NCI-H1092 treated with DMSO at 0.1 percent for 48 hours (cell line): ENCODE data around the gene GALK2.

ENCODE experiments used
- DNase-seq: peaks from one replicate; lab custom pipeline; 2025; lab: John Stamatoyannopoulos, UW

Gene GALK2

DNA sequence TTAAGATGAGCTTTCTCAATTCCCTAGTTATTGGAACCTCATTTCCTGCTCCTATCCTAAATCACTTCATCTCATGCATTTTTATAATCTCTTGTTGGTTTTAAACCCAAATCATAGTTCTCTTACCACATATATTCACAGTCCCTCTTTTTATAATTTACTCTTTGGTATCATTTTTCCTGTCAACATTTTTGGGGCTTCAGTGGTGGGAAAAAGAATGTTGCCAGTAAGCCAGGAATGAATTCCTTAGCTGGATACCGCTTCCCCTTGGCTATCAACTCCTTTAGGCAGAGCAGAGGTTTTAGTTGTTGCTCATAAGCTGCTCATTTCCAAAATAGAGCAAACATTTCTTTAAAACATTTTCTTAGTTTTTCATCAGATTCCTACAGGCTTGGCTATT is 112.3 kb downstream of the GALK2 start:
- DNase-seq, result no peak

DNA sequence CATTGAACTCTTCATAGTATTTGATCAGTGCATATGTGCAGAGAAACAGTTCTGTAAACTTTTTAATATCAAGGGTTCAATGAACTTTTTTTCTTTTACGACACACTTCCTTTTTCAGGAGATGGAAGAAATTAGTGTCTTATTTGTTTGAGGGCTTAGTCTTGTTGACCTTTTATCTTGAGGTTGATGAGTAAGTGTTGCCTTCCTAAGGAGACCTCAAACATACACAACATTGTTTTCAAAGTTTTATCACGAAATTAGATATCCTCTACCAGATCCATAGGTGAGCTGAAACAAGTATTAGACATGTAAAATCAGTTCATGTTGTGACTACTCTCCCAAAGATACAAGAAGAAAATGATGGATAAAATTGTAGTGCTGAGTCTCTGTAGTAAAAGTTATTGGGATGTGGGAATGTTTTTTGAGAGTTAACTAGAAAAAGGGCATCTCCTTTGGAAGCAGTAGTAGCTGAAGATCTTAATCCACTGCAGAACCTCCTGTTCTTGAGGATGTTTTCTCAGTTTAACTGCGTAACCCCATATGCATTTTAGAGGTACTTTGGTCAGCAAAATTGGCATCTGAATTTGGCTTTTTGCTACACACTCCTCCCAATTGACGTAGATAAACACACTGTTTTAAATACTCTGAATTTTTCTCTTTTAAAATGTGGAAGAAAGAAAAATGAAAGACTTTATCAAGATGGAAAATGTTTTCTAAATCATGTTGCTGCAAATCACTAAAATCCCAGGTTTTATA is 116.8 kb downstream of the GALK2 start:
- no peak for DNase-seq

DNA sequence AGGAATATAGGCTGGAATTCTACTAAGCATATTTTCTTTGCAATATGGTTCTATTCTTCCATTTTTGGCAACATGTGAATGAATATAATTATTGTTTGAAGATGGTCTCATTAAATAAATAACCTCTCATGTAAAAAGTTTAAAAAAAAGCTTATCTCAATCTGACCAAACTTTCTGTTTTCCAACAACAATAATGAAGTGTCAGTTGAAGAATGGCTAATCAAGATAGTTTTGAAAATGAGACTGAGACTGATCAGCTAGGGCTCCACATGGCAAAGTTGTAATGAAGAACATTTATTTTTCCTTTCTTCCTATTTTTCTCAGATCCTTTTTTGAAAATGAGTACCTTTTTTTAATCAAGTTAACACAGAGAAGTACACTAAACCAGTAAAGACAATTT is 117.4 kb downstream of the GALK2 start:
- no peak for DNase-seq

DNA sequence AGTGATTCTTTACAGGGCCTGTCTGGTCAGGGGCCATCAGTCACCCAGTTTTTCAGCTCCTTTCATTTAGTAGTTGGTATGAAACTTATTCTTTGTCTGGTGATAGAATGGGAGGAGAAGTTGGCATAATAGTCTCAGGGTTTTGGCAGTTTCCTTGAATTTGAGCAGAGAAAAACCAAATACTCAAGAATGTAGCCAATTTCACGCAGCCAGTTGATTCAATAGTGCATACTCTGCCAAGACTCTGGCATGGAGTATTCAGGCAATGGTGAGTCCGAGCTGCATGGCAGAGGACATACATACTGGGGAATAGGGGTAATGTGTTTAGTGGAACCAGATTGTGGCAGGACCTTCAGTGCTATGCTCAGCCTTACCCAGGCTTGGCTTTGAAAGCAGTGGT is 118.3 kb downstream of the GALK2 start:
- DNase-seq, result no peak

DNA sequence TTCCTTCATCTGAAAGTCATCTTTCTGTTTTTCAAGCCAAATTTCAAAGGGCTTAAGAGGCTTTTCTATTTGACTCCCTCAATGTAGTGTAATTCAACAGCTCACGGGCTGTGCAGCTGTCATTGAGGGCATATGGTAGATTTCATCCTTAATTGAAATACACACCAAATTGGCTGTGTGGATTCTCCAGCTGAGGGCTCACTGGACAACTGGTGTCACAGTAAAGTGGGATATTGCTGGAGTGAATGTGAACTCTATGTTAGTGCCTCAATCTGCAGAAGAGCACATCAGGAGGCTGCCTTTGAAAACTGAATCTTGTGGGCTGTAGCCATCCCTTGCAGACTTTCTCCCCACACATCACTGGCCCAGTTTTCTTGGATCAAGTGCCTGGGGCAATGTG is 120.1 kb downstream of the GALK2 start:
- no peak for DNase-seq

DNA sequence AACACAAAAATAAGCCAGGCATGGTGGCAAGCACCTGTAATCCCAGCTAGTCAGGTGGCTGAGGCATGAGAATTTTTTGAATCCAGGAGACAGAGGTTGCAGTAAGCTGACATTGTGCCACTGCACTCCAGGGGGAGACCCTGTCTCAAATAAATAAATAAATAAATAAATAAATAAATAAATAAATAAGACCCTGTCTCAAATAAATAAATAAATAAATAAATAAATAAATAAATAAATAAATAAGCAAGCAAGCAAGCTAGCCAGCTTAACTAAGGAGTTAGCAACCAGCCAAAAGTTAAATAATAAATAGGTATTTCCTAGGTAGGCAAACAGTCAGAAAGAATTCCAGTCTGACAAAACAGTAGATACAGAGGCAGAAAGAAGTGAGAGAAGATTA is 123.9 kb downstream of the GALK2 start:
- no peak for DNase-seq

DNA sequence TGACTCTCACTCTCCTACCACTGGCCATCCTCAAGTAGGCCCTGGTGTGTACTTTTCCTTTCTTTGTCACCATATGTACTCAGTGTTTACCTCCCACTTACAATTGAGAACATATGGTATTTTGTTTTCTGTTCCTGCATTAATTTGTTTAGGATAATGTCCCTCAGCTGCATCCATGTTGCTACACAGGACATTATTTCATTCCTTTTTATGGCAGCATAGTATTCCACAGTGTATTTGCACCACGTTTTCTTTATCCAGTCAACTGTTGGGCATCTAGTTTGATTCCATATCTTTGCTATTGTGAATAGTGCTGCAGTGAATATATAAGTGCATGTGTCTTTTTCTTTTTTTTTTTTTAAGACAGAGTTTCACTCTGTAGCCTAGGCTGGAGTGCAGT is 126.2 kb downstream of the GALK2 start:
- DNase-seq, result no peak

DNA sequence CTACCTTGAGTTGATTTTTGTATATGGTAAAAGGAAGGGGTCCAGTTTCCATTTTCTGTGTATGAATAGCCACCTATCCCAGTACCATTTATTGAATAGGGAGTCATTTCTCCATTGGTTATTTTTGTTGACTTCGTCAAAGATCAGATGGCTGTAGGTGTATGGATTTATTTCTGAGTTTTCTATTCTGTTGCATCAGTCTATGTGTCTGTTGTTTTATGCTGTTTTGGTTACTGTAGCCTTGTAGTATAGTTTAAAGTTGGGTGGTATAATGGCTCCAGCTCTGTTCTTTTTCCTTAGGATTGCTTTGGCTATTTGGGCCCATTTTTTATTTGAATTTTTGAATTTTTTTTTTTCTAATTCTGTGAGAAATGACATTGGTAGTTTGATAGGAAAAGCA is 127.5 kb downstream of the GALK2 start:
- DNase-seq, result no peak

DNA sequence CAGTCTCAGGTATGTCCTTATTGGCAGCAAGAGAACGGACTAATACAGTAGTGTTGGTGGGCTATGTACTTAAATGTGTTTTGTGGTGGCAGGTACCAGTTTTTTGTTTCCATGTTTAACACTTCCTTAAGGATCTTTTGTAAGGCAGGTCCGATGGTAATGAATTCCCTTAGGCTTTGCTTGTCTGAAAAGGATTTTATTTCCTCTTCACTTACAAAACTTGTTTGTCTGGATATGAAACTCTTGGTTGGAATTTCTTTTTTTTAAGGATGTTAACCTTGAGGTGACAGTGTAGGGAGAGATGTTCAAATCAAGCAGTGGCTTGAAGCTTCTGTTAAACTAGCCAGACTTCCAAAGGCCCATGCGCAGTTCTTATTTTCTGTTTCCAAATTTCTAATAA is 130.8 kb downstream of the GALK2 start:
- DNase-seq, result no peak

DNA sequence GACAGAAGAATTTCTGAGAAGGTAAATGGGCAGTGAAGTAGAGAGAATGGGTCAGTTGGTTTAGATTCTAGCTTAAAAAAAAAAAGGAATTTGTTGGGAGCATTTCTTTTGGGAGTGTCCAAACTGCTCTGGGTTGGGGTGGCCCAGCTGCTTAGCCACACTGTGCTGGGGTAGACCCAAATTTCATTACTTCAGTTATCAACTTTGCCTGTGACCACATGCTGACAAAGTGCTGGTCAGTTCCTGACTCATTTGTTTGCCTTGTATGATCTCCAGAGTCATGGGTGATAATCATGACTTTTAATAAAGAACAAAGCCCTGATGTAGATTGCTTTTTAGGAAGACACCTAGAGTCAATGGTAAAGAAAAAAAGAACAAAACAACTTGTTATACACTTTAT is 131.5 kb downstream of the GALK2 start:
- DNase-seq, result no peak

DNA sequence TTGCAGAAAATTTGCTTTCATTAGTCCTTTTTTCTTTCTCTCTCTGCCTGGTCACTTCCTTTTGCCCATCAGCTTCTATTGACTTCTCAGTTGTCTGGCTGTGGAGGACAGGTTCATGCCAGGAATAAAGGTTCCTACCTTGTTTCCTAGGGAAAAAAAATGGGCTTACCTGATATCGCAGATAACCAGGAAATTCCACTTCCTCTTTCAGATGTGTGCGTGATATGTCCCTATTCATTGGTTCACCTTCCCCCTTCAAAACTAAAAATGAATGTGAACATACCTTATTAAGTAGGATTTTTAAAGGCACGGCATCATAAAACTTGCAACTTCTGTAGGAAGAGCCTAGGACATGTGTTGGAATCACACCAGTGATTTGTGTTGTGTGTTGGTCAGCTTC is 133.0 kb downstream of the GALK2 start:
- DNase-seq, result no peak

DNA sequence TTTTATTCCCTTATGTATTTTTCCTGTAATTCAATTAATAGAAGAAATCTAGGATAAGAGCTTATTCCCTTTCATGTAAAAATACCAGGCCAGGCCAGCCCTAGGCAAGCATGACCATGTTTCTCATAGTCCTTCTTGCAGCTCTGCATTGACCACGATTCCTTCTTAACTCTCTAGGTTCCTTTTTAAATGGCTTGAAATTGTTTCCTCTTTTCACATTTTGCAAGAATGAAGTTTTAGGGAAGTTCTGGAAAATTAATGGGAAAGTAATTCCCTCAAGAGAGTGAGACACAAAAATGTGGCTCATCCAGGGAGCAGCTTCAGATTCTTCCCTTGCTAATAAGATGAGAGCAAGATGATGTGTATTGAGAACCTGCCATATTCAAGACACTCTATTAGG is 136.5 kb downstream of the GALK2 start:
- no peak for DNase-seq

DNA sequence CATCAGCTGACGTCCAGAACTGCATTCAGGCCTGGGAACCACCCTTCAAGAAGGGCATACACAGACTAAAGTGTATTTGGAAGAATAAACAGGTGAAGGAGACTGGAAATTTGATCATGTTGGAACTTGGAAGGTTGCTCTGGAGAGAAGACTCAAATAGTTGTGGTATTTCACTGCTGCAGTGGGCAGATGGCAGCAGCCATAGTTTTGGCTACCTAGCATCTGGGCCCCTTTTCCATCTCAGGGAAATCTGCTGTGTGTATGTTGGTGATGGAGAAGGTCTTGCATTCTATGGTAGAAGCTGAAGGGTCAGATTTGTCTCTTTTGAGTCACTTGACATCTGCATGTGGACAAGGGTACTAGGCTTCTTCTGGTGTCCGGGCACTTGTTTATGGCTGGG is 138.6 kb downstream of the GALK2 start:
- no peak for DNase-seq

DNA sequence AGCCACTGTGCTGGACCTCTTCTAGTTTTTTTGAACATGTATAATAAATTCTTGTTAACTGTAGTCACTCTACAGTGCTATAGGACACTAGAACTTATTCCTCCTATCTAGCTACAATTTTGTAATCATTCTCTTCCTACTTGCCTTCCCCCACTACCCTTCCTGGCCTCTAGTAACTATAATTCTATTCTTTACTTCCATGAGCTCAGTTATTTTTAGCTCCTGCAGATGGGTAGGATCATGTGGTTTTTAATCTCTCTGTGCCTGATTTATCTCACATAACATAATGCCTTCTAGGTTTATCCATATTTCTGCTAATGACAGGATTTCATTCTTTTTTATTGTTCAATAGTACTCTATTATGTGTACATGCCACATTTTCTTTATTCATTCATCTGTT is 139.8 kb downstream of the GALK2 start:
- DNase-seq, result no peak

DNA sequence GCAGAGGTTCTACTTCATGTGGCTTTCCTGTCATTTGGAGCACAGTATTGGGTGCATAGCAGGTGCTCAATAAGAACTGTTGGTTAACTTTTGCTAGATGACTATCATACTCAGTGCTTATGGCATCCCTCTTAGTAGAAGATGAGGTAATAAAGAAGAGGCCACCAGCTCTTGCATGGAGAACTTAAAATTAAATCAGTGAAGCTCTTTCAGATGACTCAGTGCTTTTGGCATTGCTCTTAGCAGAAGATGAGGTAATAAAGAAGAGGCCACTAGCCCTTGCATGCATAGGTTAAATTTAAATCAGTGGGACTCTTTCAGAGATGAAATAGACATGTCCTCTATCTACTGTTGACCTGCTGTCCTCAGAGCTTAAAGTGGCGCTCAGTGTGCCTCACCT is 143.6 kb downstream of the GALK2 start:
- no peak for DNase-seq

DNA sequence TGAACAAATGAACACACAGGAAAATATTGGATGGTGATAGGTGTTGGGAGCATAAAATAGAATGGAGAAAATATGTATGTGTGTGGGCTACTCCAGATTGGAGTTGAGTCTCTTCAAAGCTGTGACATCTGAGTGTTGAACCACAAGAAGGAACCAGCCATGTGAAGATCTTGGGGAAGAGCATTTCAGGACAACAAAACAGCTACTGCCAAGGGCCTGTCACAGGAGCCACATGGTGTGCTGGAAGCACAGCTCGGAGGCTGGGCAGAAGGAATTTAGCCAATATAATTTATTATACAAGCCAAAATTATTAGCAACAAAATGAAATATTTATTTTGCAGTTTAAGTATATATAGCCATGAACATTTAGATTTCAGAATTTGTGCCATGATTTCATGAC is 144.7 kb downstream of the GALK2 start:
- no peak for DNase-seq

DNA sequence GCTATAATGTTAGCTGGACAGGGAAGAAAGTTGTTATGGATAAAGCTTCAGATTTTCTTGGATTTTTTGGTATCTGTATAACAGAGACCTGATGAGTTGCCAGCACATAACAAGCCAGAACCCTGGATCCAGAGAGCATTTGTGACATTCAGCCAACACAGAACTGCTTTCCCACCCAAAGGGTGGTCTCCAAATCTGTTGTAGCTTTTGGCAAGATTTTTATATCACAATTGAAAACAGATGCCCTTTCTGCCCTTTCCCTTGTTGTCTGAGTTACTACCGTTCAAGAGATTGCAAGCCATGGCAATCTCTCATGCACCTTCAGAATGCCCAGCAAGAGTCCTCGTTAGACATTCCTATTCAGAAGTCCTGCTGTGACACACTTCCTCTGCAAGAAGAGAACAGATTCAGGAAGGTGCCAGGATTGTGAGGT is 145.4 kb downstream of the GALK2 start:
- DNase-seq, result no peak

DNA sequence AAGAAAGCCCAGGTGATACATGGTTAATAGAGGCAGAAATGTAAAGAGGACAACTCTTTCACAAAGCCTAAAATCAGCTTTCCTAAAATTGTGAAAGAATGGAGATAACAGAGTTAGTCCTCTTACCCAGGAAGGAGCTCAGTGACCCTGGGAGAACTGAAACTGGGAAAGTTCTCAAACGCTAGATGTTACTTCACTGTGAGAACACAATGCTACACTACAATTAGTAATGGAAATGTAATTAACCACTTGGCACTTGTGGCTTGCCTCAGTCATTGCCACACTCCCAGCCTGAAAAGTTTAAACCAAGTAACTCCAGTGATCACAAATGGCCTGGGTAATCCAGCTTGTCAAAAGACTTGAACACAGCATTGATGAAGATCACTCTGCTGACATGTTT is 150.3 kb downstream of the GALK2 start:
- no peak for DNase-seq

DNA sequence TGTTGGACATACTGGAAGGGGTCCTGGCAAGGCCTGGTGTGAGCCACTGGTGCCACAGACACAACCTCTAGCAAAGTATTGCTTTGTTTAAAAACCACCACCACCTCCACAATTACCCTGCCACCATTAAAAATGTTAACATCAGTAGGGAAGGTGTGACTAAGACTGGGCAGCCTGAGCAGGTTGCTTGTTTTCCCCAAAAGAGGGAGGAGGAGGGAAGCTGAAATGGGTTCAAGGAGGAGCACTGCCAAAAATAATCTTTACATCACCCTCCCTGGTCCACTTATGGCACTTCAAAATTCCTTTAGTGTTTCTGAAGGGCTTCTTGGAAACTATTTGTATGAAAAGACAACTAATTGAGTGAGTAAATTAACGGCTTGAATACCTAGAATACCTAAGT is 153.2 kb downstream of the GALK2 start:
- no peak for DNase-seq

DNA sequence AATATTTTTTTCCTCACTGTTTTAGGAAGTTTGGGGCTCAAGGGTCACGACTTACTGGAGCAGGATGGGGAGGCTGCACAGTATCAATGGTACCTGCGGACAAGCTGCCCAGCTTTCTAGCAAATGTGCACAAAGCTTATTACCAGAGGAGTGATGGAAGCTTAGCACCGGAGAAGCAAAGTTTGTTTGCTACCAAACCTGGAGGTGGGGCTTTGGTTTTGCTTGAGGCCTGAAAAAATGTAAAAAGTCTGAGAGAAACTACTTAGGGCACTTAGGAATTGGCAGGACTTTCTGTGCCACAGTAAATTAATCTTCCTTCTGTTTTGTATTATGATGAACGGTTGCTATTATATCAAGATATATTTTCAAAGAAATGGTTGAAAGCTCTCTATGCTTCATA is 157.9 kb downstream of the GALK2 start:
- no peak for DNase-seq

DNA sequence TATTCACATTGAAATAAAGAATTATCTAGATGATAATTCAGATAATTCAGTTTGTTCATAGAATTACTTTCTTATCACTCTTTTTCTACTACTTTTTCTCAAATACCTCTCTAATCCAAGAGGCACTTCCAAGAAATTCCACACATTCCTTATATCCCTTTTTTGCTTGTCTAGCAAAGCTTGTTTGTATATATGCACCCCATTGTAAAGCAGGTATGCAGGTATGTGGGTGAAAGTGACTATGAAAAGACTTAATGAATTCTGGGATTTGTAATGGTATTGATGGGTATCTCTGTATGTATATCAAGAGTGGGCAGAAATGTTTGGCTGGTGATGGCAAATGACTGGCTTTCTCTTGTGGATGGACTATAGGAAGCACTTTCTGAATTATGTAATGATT is 158.9 kb downstream of the GALK2 start:
- DNase-seq, result no peak

DNA sequence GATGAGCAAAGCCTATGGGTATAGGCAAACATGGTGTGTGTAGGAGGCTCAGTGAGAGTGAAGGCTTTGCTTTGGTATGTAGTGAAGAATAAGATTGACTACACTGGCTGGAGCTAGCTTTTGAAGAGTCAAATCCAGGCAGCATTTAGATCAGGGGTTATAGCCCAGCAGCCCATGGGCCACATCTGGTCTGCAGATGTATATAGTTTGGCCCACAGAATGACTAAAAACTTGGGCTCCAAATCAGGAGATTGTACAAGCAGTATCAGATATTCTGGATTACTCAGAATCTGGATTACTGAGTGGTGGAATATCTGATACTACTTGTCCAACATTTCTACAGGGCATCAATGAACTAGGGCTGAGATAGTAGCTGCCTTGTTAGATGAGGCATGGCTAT is 160.1 kb downstream of the GALK2 start:
- DNase-seq, result no peak

DNA sequence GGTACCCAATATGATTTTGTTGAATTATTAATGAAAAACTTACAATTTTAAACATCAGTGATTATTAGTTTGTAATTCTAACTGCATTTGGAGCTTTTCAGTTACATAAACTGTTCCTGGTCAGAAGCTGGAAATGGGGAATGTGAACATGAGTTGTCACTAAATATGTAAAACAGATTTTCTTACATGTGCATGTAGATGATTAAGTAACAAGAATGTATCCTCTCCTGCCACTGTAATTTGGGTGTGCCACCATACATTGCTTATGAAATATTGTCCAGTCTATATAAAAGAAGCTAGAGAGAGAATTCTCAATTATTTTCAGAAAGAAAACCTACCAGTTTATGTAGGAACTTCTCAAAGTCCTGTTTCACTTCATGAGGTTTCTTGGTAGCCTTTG is 161.4 kb downstream of the GALK2 start:
- no peak for DNase-seq

DNA sequence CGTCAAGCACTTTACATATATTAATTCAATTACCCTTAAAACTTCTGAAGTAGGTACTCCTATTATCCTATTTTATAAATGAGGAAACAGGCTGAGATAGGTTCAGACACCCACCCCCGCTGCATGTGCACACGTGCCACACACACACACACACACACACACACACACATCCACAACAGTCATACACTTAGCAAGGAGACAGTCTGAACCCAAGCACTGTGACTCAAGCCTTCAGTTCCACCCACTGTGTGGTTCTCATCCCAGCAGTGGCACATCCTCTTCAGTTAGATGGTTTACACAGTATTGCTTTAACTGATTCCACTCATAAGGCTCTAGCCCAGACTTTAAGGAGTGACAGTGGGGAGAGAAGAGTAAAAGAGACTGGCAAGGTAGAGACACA is 161.9 kb downstream of the GALK2 start:
- no peak for DNase-seq

DNA sequence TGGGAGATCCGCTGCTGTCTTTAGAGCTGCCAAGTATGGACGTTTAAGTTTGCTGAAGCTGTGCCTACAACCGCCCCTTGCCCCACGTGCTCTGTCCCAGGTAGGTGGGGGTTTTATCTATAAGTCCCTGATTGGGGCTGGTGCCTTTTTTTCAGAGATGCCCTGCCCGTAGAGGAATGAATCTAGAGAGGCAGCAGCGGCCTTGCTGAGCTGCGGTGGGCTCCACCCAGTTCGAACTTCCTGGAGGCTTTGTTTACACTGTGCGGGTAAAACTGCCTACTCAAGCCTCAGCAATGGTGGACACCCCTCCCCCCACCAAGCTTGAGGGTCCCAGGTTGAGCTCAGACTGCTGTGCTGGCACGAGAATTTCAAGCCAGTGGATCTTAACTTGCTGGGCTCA is 169.6 kb downstream of the GALK2 start:
- no peak for DNase-seq
